Muscle layer of duodenum (tissue), 2 donors: ENCODE results near the gene KCNJ18.
"Not testable (repeated sequence)": the region's sequence is repeated elsewhere in the genome, so short reads cannot be mapped to it uniquely, and the experiment has no call there.

Experiments
- H3K27ac ChIP-seq: one replicate; pipeline ENCODE4 v1.7.0; 2013; ENCODE audit warnings: mild to moderate bottlenecking, low read length
- H3K27me3 ChIP-seq: one replicate; pipeline ENCODE4 v1.7.0; 2013; ENCODE audit warnings: low read depth, mild to moderate bottlenecking, control low read depth, low read length
- H3K36me3 ChIP-seq, 2 donors: one replicate each; pipeline ENCODE4 v1.7.0; 2013; ENCODE audit warnings: low read length in 2 of 2, control low read depth in 1 of 2, mild to moderate bottlenecking in 1 of 2; ENCODE audit not compliant: insufficient read depth in 2 of 2, control insufficient read depth in 1 of 2
- H3K4me1 ChIP-seq, 2 donors: one replicate each; pipeline ENCODE4 v1.7.0; 2013; ENCODE audit warnings: low read length in 2 of 2, mild to moderate bottlenecking in 2 of 2, control low read depth in 1 of 2, moderate library complexity in 1 of 2; ENCODE audit not compliant: insufficient read depth in 2 of 2, control insufficient read depth in 1 of 2
- H3K4me3 ChIP-seq, 2 donors: one replicate each; pipeline ENCODE4 v1.7.0; 2013; ENCODE audit warnings: low read length in 2 of 2, low read depth in 1 of 2, mild to moderate bottlenecking in 1 of 2
- H3K9me3 ChIP-seq, 2 donors: one replicate each; pipeline ENCODE4 v1.7.0; 2013; ENCODE audit warnings: low read length in 2 of 2, control low read depth in 1 of 2, mild to moderate bottlenecking in 1 of 2; ENCODE audit not compliant: control insufficient read depth in 1 of 2
- donor health status: healthy.

KCNJ18 gene

GRCh38 chr17:21702521-21702920 lies 10.2 kb downstream of the KCNJ18 start:
- H3K36me3 ChIP-seq, H3K9me3 ChIP-seq, H3K4me1 ChIP-seq: not testable (repeated sequence)

GRCh38 chr17:21702940-21703640 lies 10.8 kb downstream of the KCNJ18 start:
- H3K36me3 ChIP-seq, H3K9me3 ChIP-seq, H3K27me3 ChIP-seq, H3K27ac ChIP-seq, H3K4me3 ChIP-seq, H3K4me1 ChIP-seq: not testable (repeated sequence)

More at GRCh38 chr17:21702521-21702920, 10.2 kb downstream of the KCNJ18 start:
- H3K4me3 ChIP-seq, H3K27me3 ChIP-seq, H3K27ac ChIP-seq: not testable (repeated sequence)

- H3K4me1 ChIP-seq = not testable (repeated sequence)
These were observed 11.9 kb downstream of the KCNJ18 start for GRCh38 chr17:21703891-21704872.

GRCh38 chr17:21705021-21705601 lies 12.8 kb downstream of the KCNJ18 start:
- Histone ChIP-seq H3K9me3 (no peaks in the 10 kb centered on the region), H3K4me1 (no peaks in the 10 kb centered on the region), H3K36me3 (no peaks in the 10 kb centered on the region), H3K27ac (no peak overlapping the region), H3K27me3 (no peaks in the 10 kb centered on the region), H3K4me3 (no peak overlapping the region)

More at GRCh38 chr17:21703891-21704872, 11.9 kb downstream of the KCNJ18 start:
- H3K27me3 ChIP-seq, H3K36me3 ChIP-seq, H3K27ac ChIP-seq, H3K4me3 ChIP-seq, H3K9me3 ChIP-seq: not testable (repeated sequence)

GRCh38 chr17:21705746-21706145 lies 13.4 kb downstream of the KCNJ18 start:
- H3K36me3 ChIP-seq, H3K4me1 ChIP-seq, H3K27me3 ChIP-seq, H3K9me3 ChIP-seq, H3K27ac ChIP-seq, H3K4me3 ChIP-seq: not testable (repeated sequence)

GRCh38 chr17:21706546-21706945 lies 14.2 kb downstream of the KCNJ18 start:
- H3K9me3 ChIP-seq, H3K4me1 ChIP-seq, H3K27ac ChIP-seq, H3K27me3 ChIP-seq, H3K4me3 ChIP-seq, H3K36me3 ChIP-seq: not testable (repeated sequence)

GRCh38 chr17:21707131-21707530 lies 14.8 kb downstream of the KCNJ18 start:
- not testable (repeated sequence) for H3K4me3 ChIP-seq, H3K27ac ChIP-seq, H3K4me1 ChIP-seq, H3K36me3 ChIP-seq, H3K27me3 ChIP-seq, H3K9me3 ChIP-seq

- H3K36me3 ChIP-seq, H3K27me3 ChIP-seq, H3K9me3 ChIP-seq, H3K4me3 ChIP-seq, H3K27ac ChIP-seq, H3K4me1 ChIP-seq: not testable (repeated sequence)
These were observed 15.6 kb downstream of the KCNJ18 start for GRCh38 chr17:21707711-21708611.

GRCh38 chr17:21708612-21709535 lies 16.6 kb downstream of the KCNJ18 start:
- not testable (repeated sequence) for H3K4me1 ChIP-seq, H3K36me3 ChIP-seq, H3K9me3 ChIP-seq, H3K27ac ChIP-seq, H3K27me3 ChIP-seq, H3K4me3 ChIP-seq

- not testable (repeated sequence) for H3K27me3 ChIP-seq, H3K27ac ChIP-seq, H3K9me3 ChIP-seq, H3K36me3 ChIP-seq, H3K4me3 ChIP-seq, H3K4me1 ChIP-seq
These were observed 17.7 kb downstream of the KCNJ18 start for GRCh38 chr17:21709994-21710393.
